H1 (cell line): ENCODE data around the gene ZDHHC11B. TPM values are rescaled to one million over a fixed set of nuclear protein-coding genes. Genes with fewer than 3 reads are reported as not detected.

ENCODE experiments used
- CTCF ChIA-PET: fragments of 300-600 bp; sonication (Branson Sonifier 250); formaldehyde crosslinking; loops from one replicate; lab custom pipeline; 2021; ENCODE audit not compliant: partially characterized antibody; lab: Charles Lee
- POLR2A ChIA-PET: fragments of 300-600 bp; sonication (Branson Sonifier 250); formaldehyde crosslinking; loops from one replicate; lab custom pipeline; 2021; ENCODE audit warnings: inconsistent platforms; ENCODE audit not compliant: partially characterized antibody; lab: Charles Lee
- DNase-seq, 2 experiments: peaks; one replicate each; pipeline versions ENCODE4 v3.0.0 to v3.0.0-alpha.2; 2010 to 2022; ENCODE audit warnings: low spot score in 2 of 2, low read depth in 1 of 2, mixed read lengths in 1 of 2
- FAIRE-seq: peaks from 2 replicates; lab custom pipeline; 2011; peaks lifted over from hg19 to GRCh38; lab: Jason Lieb, UNC
- H2AFZ ChIP-seq: 2 replicates; pipeline ENCODE4 v1.8.1; 2012; ENCODE audit warnings: low read length, inconsistent platforms
- H2AK5ac ChIP-seq: 2 replicates; pipeline ENCODE4 v1.6.1; 2013; ENCODE audit warnings: low read depth, low read length
- H2BK120ac ChIP-seq: replicated peaks from 2 replicates; pipeline ENCODE3; 2013; ENCODE audit warnings: low read depth, low read length, inconsistent platforms
- H2BK12ac ChIP-seq: 2 replicates; pipeline ENCODE4 v1.6.1; 2013; ENCODE audit warnings: low read depth, low read length
- H2BK15ac ChIP-seq: 2 replicates; pipeline ENCODE4 v1.6.1; 2013; ENCODE audit warnings: low read length
- H2BK20ac ChIP-seq: 2 replicates; pipeline ENCODE4 v1.6.1; 2013; ENCODE audit warnings: low read length
- H2BK5ac ChIP-seq: 2 replicates; pipeline ENCODE4 v1.6.1; 2013; ENCODE audit warnings: low read depth, low read length
- H3K14ac ChIP-seq: 2 replicates; pipeline ENCODE4 v1.6.1; 2013; ENCODE audit warnings: inconsistent platforms; ENCODE audit not compliant: insufficient read length
- H3K18ac ChIP-seq: 2 replicates; pipeline ENCODE4 v1.6.1; 2013; ENCODE audit warnings: low read length; ENCODE audit errors: extremely low read depth
- H3K23ac ChIP-seq: 2 replicates; pipeline ENCODE4 v1.6.1; 2013; ENCODE audit warnings: inconsistent platforms; ENCODE audit not compliant: insufficient read length
- H3K23me2 ChIP-seq: 2 replicates; pipeline ENCODE4 v1.6.1; 2013; ENCODE audit warnings: low read depth, low read length
- H3K27ac ChIP-seq: 2 replicates; pipeline ENCODE4 v1.6.1; 2011; ENCODE audit warnings: low read depth, low read length, inconsistent platforms
- H3K27me3 ChIP-seq, 4 experiments: replicated peaks in 1 of 4; 1 replicate in 1 of 4; 2 replicates in 3 of 4; pipeline versions ENCODE4 v1.6.1 to v1.8.1; 2011 to 2013; ENCODE audit warnings: low read length in 3 of 4, mild to moderate bottlenecking in 3 of 4, inconsistent platforms in 2 of 4, mixed read lengths in 2 of 4, moderate library complexity in 1 of 4; ENCODE audit not compliant: control insufficient read depth in 3 of 4, insufficient read depth in 3 of 4; ENCODE audit errors: extremely low read depth in 1 of 4
- H3K36me3 ChIP-seq, 4 experiments: 2 replicates each; pipeline versions ENCODE4 v1.6.1 to v1.8.1; 2011 to 2013; ENCODE audit warnings: mild to moderate bottlenecking in 4 of 4, low read length in 3 of 4, moderate library complexity in 2 of 4, control low read depth in 1 of 4, inconsistent platforms in 1 of 4; ENCODE audit not compliant: insufficient read depth in 4 of 4, control insufficient read depth in 2 of 4
- H3K4ac ChIP-seq: replicated peaks from 2 replicates; pipeline ENCODE3; 2013; ENCODE audit warnings: low read length, low read depth, mixed read lengths, inconsistent platforms; ENCODE audit not compliant: insufficient read length
- H3K4me1 ChIP-seq, 4 experiments: replicated peaks in 1 of 4; 1 replicate in 1 of 4; 2 replicates in 3 of 4; pipeline versions ENCODE4 v1.6.1 to v1.8.1; 2011 to 2013; ENCODE audit warnings: low read length in 3 of 4, inconsistent platforms in 2 of 4, mixed read lengths in 1 of 4; ENCODE audit not compliant: insufficient read depth in 4 of 4, control insufficient read depth in 3 of 4
- H3K4me2 ChIP-seq, 2 experiments: 2 replicates each; pipeline versions ENCODE4 v1.6.1 to v1.8.1; 2011 to 2013; ENCODE audit warnings: low read depth in 2 of 2, low read length in 2 of 2, control low read depth in 1 of 2, inconsistent platforms in 1 of 2, mild to moderate bottlenecking in 1 of 2; ENCODE audit not compliant: insufficient read depth in 1 of 2
- H3K4me3 ChIP-seq, 4 experiments: fragments of 200-600, 300-600 bp in 1 of 4; sonication (generic), shearing (Covaris generic), sonication (Bioruptor Twin) in 1 of 4; 2 replicates each; pipeline versions ENCODE4 v1.5.1 to v1.8.1; 2011 to 2016; ENCODE audit warnings: low read length in 4 of 4, low read depth in 3 of 4, control low read depth in 2 of 4, inconsistent platforms in 2 of 4, mild to moderate bottlenecking in 2 of 4, mixed read lengths in 1 of 4, moderate library complexity in 1 of 4; ENCODE audit not compliant: insufficient read depth in 2 of 4; ENCODE audit errors: extremely low read depth in 1 of 4
- H3K56ac ChIP-seq: replicated peaks from 2 replicates; pipeline ENCODE3; 2013; ENCODE audit warnings: low read depth, mild to moderate bottlenecking, mixed read lengths, low read length, inconsistent platforms; ENCODE audit not compliant: insufficient read length
- H3K79me1 ChIP-seq: 2 replicates; pipeline ENCODE4 v1.6.1; 2013; ENCODE audit warnings: low read depth, low read length, control low read depth
- H3K79me2 ChIP-seq, 2 experiments: 2 replicates each; pipeline versions ENCODE4 v1.6.1 to v1.8.1; 2012 to 2013; ENCODE audit warnings: low read length in 2 of 2, mild to moderate bottlenecking in 2 of 2, inconsistent platforms in 1 of 2; ENCODE audit not compliant: insufficient read depth in 2 of 2, control insufficient read depth in 1 of 2
- H3K9ac ChIP-seq, 4 experiments: replicated peaks in 1 of 4; 1 replicate in 1 of 4; 2 replicates in 3 of 4; pipeline versions ENCODE4 v1.6.1 to v1.8.1; 2011 to 2013; ENCODE audit warnings: low read depth in 3 of 4, low read length in 3 of 4, control low read depth in 2 of 4, mild to moderate bottlenecking in 2 of 4, moderate library complexity in 2 of 4, inconsistent platforms in 1 of 4; ENCODE audit errors: extremely low read depth in 1 of 4
- H3K9me3 ChIP-seq, 2 experiments: 2 replicates each; pipeline versions ENCODE4 v1.6.1 to v1.8.1; 2012 to 2013; ENCODE audit warnings: mild to moderate bottlenecking in 2 of 2, moderate library complexity in 2 of 2, control low read depth in 1 of 2, inconsistent platforms in 1 of 2, low read depth in 1 of 2, low read length in 1 of 2, mixed read lengths in 1 of 2; ENCODE audit not compliant: insufficient read depth in 2 of 2
- H4K20me1 ChIP-seq, 2 experiments: replicated peaks in 1 of 2; 2 replicates each; pipeline versions ENCODE3 to v1.8.1; 2011 to 2013; ENCODE audit warnings: inconsistent platforms in 2 of 2, low read length in 2 of 2, mild to moderate bottlenecking in 1 of 2; ENCODE audit not compliant: insufficient read depth in 2 of 2, control insufficient read depth in 1 of 2
- H4K5ac ChIP-seq: 2 replicates; pipeline ENCODE4 v1.6.1; 2013; ENCODE audit warnings: low read length, low read depth, mixed read lengths, inconsistent platforms; ENCODE audit not compliant: insufficient read length
- H4K8ac ChIP-seq: 2 replicates; pipeline ENCODE4 v1.8.0; 2013; ENCODE audit warnings: mild to moderate bottlenecking, moderate library complexity, low read length, inconsistent platforms; ENCODE audit not compliant: insufficient read depth; ENCODE audit errors: extremely low read depth
- H4K91ac ChIP-seq: replicated peaks from 2 replicates; pipeline ENCODE3; 2013; ENCODE audit warnings: low read length, mixed read lengths, inconsistent platforms; ENCODE audit not compliant: insufficient read length
- CHD1 ChIP-seq: IDR thresholded peaks from 2 replicates; pipeline ENCODE4 v1.6.1; 2012; ENCODE audit warnings: low read depth, low read length, improper control_type of control experiment
- CHD2 ChIP-seq: IDR thresholded peaks from 2 replicates; pipeline ENCODE4 v1.6.1; 2012; ENCODE audit warnings: low read length, improper control_type of control experiment
- EGR1 ChIP-seq: IDR thresholded peaks from 2 replicates; pipeline ENCODE4 v1.6.1; 2011; ENCODE audit warnings: low read depth, low read length, borderline replicate concordance
- KDM4A ChIP-seq: IDR thresholded peaks from one replicate; pipeline ENCODE4 v1.7.1; 2012; ENCODE audit warnings: low read depth, mild to moderate bottlenecking, moderate library complexity, low read length, inconsistent platforms; ENCODE audit not compliant: severe bottlenecking
- POU5F1 ChIP-seq: IDR thresholded peaks from 2 replicates; pipeline ENCODE4 v1.6.1; 2011; ENCODE audit warnings: low read depth, mild to moderate bottlenecking, low read length, moderate library complexity
- RFX5 ChIP-seq: IDR thresholded peaks from 2 replicates; pipeline ENCODE4 v1.6.1; 2011; ENCODE audit warnings: low read depth, low read length, improper control_type of control experiment, borderline replicate concordance
- TAF7 ChIP-seq: optimal IDR thresholded peaks from 2 replicates; pipeline ENCODE3; 2011; ENCODE audit warnings: low read depth, mild to moderate bottlenecking, inconsistent platforms, low read length, moderate library complexity, borderline replicate concordance
- TCF12 ChIP-seq: IDR thresholded peaks from 2 replicates; pipeline ENCODE4 v1.6.1; 2011; ENCODE audit warnings: low read depth, mild to moderate bottlenecking, low read length
- WGBS, 2 experiments: shearing (Covaris generic) in 1 of 2; methylation state at CpG; one replicate each; pipeline versions ENCODE4 v1.1.6 to v1.1.7; 2013 to 2015; ENCODE audit warnings: low lambda C conversion rate in 2 of 2, mixed read lengths in 2 of 2, inconsistent platforms in 1 of 2, low coverage in 1 of 2, missing lambda C conversion rate in 1 of 2; ENCODE audit not compliant: insufficient replicate concordance in 2 of 2, insufficient coverage in 1 of 2, insufficient read length in 1 of 2; ENCODE audit errors: extremely low coverage in 1 of 2, missing lambda C conversion rate in 1 of 2; 5-methylcytosine and 5-hydroxymethylcytosine counted together
- polyA plus RNA-seq, 7 experiments: library from polyadenylated mRNA; depleted of rRNA in 3 of 7; stranded (reverse) in 5 of 7; unstranded in 2 of 7; fragments of >200 nt in 5 of 7; fragments of 200-250 nt in 2 of 7; gene quantifications; 1 replicate in 5 of 7; 2 replicates in 1 of 7; 4 replicates in 1 of 7; pipeline versions ENCODE4 v1.2.1 to v1.2.3, GENCODE V29; 2011 to 2013; ENCODE audit warnings: missing spikeins in 2 of 7, mixed read lengths in 2 of 7
- total RNA-seq: library from RNA; stranded (reverse); fragmentation: NEBNext Ultra II Directional; extraction: Animal tissue kit (Norgen Biotek cat#: 25700); gene quantifications from 2 replicates; pipeline ENCODE4 v1.2.1, GENCODE V29; 2021
- TF ChIP-seq, protein P1 (sequence below): IDR thresholded peaks from 2 replicates; pipeline ENCODE4 v1.6.1; 2011; ENCODE audit warnings: low read length, improper control_type of control experiment

Gene ZDHHC11B
- total and polyA plus RNA-seq, 2 of the 8 experiments (the other 6 are each of a cell fraction or from before 2014, with no cell fraction given) = 0.29 to 2.5 TPM

DNA sequence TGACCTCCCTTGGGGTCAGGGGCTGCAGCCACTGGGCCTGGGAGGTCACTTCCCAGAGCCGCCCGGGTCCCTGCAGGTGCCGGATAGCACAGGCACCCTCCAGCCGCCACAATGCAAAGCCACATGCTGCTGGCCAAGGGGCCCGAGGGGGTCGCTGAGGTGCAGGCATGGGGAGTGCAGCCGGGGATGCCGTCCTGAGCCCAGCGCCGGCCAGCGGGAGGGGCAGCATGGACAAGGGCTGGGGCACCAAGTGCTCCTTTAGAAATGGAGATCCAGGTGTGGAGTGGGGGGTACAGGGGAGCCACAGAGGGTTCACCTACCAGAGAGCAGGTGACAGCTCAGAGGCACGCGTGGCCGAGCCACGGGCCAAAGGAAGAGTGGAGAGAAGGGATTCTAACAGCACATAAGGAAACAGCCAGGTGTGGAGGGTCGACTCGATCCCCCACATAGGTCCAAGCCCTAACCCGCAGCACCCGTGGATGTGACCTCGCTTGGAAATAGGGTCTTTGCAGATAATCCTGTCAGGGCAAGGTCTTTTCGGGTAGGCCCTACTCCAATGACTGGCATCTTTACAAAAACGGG, 24.7 kb downstream of the ZDHHC11B start:
- Histone ChIP-seq H3K23ac (no peak overlapping the region), H2AFZ (no peak overlapping the region), H3K4me2 (no peak overlapping the region), H4K8ac (no peak overlapping the region), H3K4ac (no peak overlapping the region), H3K56ac (no peak overlapping the region), H3K9ac (no peak overlapping the region; a peak in 1 of 7 replicates), H3K23me2 (no peaks in the 10 kb centered on the region), H3K4me1 (no peaks in the 10 kb centered on the region; a peak in 1 of 7 replicates), H3K27ac (no peak overlapping the region), H2BK12ac (peak overlapping the region; percentile 18; the same call in 1 of the 2 replicates), H4K91ac (no peak overlapping the region), H3K9me3 (peaks cover 2 to 9% of the 10 kb centered on the region in 2 experiments; a peak in 3 of 4 replicates), H3K4me3 (no peak overlapping the region), H3K79me2 (no peaks in the 10 kb centered on the region), H2BK20ac (no peak overlapping the region), H2BK120ac (no peak overlapping the region), H3K14ac (no peak overlapping the region), H3K18ac (no peak overlapping the region), H3K27me3 (no peaks in the 10 kb centered on the region; a peak in 1 of 7 replicates), H4K5ac (no peak overlapping the region), H3K36me3 (no peaks in the 10 kb centered on the region), H3K79me1 (peaks cover 2% of the 10 kb centered on the region; the same call in 1 of the 2 replicates), H2BK5ac (no peak overlapping the region), H2AK5ac (no peak overlapping the region), H2BK15ac (no peak overlapping the region), H4K20me1 (peaks cover 0 to 4% of the 10 kb centered on the region in 2 experiments)
- CTCF ChIA-PET = interaction anchor here (1.0 to 3.2 kb wide), 4 partner anchors 17 to 117 kb away, joined by 3 to 29 read pairs (median 11); no protein-coding TSS in a partner anchor
- POLR2A ChIA-PET = no interaction called here
- 91% methylated on average over 22 of the region's 22 CpGs; no CpG with 5 or more reads in 1 of the 2 experiments for WGBS, 2 experiments
- DNase-seq (no peak), FAIRE-seq (no peak)
- TF ChIP-seq POU5F1 (no peak), CHD1 (no peak), EGR1 (no peak), CHD2 (no peak), RFX5 (no peak), TCF12 (no peak), TAF7 (no peak), KDM4A (no peak)
- TF ChIP-seq, protein P1, sequence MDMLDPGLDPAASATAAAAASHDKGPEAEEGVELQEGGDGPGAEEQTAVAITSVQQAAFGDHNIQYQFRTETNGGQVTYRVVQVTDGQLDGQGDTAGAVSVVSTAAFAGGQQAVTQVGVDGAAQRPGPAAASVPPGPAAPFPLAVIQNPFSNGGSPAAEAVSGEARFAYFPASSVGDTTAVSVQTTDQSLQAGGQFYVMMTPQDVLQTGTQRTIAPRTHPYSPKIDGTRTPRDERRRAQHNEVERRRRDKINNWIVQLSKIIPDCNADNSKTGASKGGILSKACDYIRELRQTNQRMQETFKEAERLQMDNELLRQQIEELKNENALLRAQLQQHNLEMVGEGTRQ = no peak
